Activated T-cell treated with anti-CD3 and anti-CD28 coated beads, Interleukin-2, amount 50 U/mL, for 24 hours (primary cell): ENCODE data around the gene KLHL29.
A peak's percentile ranks its signal among the peaks of the same experiment; 100 is the strongest.

Experiments
- DNase-seq: peaks from one replicate; pipeline ENCODE4 v3.0.0-alpha.2; 2020
- H3K27ac Mint-ChIP-seq: 2 replicates; pipeline ENCODE4 v1.8.0; 2020; ENCODE audit warnings: mild to moderate bottlenecking, mixed read lengths
- H3K27me3 Mint-ChIP-seq: 2 replicates; pipeline ENCODE4 v1.8.0; 2020; ENCODE audit warnings: mixed read lengths
- H3K36me3 Mint-ChIP-seq: 2 replicates; pipeline ENCODE4 v1.8.0; 2020; ENCODE audit warnings: low read depth, mixed read lengths
- H3K4me1 Mint-ChIP-seq: 2 replicates; pipeline ENCODE4 v1.8.0; 2020; ENCODE audit warnings: low read depth, mixed read lengths
- H3K4me3 Mint-ChIP-seq: 2 replicates; pipeline ENCODE4 v1.8.0; 2020; ENCODE audit warnings: mild to moderate bottlenecking, moderate library complexity, mixed read lengths
- H3K9me3 Mint-ChIP-seq: 2 replicates; pipeline ENCODE4 v1.8.0; 2020; ENCODE audit warnings: mixed read lengths

KLHL29 gene

GRCh38 chr2:23619941-23620340 lies 235.0 kb downstream of the KLHL29 start:
- Mint-ChIP-seq H3K4me1 (peaks cover 3% of the 10 kb centered on the region), H3K4me3 (no peak overlapping the region), H3K27ac (no peak overlapping the region), H3K36me3 (no peaks in the 10 kb centered on the region), H3K9me3 (peaks cover 3% of the 10 kb centered on the region), H3K27me3 (no peaks in the 10 kb centered on the region)
- DNase-seq = no peak

GRCh38 chr2:23620841-23621341 lies 235.9 kb downstream of the KLHL29 start:
- Mint-ChIP-seq H3K4me3 (no peak overlapping the region), H3K27ac (no peak overlapping the region), H3K9me3 (peaks cover 3% of the 10 kb centered on the region), H3K36me3 (no peaks in the 10 kb centered on the region), H3K4me1 (no peaks in the 10 kb centered on the region), H3K27me3 (no peaks in the 10 kb centered on the region)
- no peak for DNase-seq

- DNase-seq = no peak
- no peaks in the 10 kb centered on the region for H3K36me3 Mint-ChIP-seq
- no peaks in the 10 kb centered on the region for H3K4me1 Mint-ChIP-seq
- no peak overlapping the region for H3K27ac Mint-ChIP-seq
- H3K9me3 Mint-ChIP-seq = peaks cover 3% of the 10 kb centered on the region
- no peak overlapping the region for H3K4me3 Mint-ChIP-seq
- H3K27me3 Mint-ChIP-seq = no peaks in the 10 kb centered on the region
These were observed 236.6 kb downstream of the KLHL29 start for GRCh38 chr2:23621616-23622015.

GRCh38 chr2:23622466-23622865 lies 237.5 kb downstream of the KLHL29 start:
- H3K36me3 Mint-ChIP-seq = no peaks in the 10 kb centered on the region
- no peak overlapping the region for H3K27ac Mint-ChIP-seq
- no peaks in the 10 kb centered on the region for H3K27me3 Mint-ChIP-seq
- H3K4me1 Mint-ChIP-seq = no peaks in the 10 kb centered on the region
- H3K9me3 Mint-ChIP-seq = peaks cover 3% of the 10 kb centered on the region
- no peak overlapping the region for H3K4me3 Mint-ChIP-seq
- DNase-seq = no peak

GRCh38 chr2:23622966-23623675 lies 238.1 kb downstream of the KLHL29 start:
- no peaks in the 10 kb centered on the region for H3K4me1 Mint-ChIP-seq
- H3K27ac Mint-ChIP-seq = no peak overlapping the region
- H3K9me3 Mint-ChIP-seq = peaks cover 3% of the 10 kb centered on the region
- no peaks in the 10 kb centered on the region for H3K27me3 Mint-ChIP-seq
- DNase-seq = no peak
- no peaks in the 10 kb centered on the region for H3K36me3 Mint-ChIP-seq
- no peak overlapping the region for H3K4me3 Mint-ChIP-seq

- H3K27me3 Mint-ChIP-seq = no peaks in the 10 kb centered on the region
- peaks cover 3% of the 10 kb centered on the region for H3K9me3 Mint-ChIP-seq
These were observed 239.4 kb downstream of the KLHL29 start for GRCh38 chr2:23624378-23624777.

GRCh38 chr2:23624915-23625314 lies 239.9 kb downstream of the KLHL29 start:
- H3K27ac Mint-ChIP-seq = no peak overlapping the region
- no peaks in the 10 kb centered on the region for H3K27me3 Mint-ChIP-seq
- no peak overlapping the region for H3K4me3 Mint-ChIP-seq
- H3K36me3 Mint-ChIP-seq = no peaks in the 10 kb centered on the region
- peaks cover 3% of the 10 kb centered on the region for H3K9me3 Mint-ChIP-seq
- no peak for DNase-seq
- H3K4me1 Mint-ChIP-seq = no peaks in the 10 kb centered on the region

More at GRCh38 chr2:23624378-23624777, 239.4 kb downstream of the KLHL29 start:
- peak; percentile 45 for DNase-seq
- Mint-ChIP-seq H3K4me1 (no peaks in the 10 kb centered on the region), H3K27ac (no peak overlapping the region), H3K4me3 (no peak overlapping the region), H3K36me3 (no peaks in the 10 kb centered on the region)

- Mint-ChIP-seq H3K27ac (no peak overlapping the region), H3K27me3 (no peaks in the 10 kb centered on the region), H3K36me3 (no peaks in the 10 kb centered on the region), H3K4me3 (no peak overlapping the region), H3K4me1 (no peaks in the 10 kb centered on the region), H3K9me3 (peaks cover 3% of the 10 kb centered on the region)
- DNase-seq = no peak
These were observed 240.7 kb downstream of the KLHL29 start for GRCh38 chr2:23625726-23626125.

GRCh38 chr2:23626701-23627230 lies 241.8 kb downstream of the KLHL29 start:
- Mint-ChIP-seq H3K4me3 (no peak overlapping the region), H3K27ac (no peak overlapping the region), H3K4me1 (no peaks in the 10 kb centered on the region), H3K9me3 (peaks cover 3% of the 10 kb centered on the region), H3K27me3 (no peaks in the 10 kb centered on the region), H3K36me3 (no peaks in the 10 kb centered on the region)
- no peak for DNase-seq

- Mint-ChIP-seq H3K36me3 (no peaks in the 10 kb centered on the region), H3K27ac (no peak overlapping the region), H3K4me3 (no peak overlapping the region), H3K27me3 (no peaks in the 10 kb centered on the region), H3K4me1 (no peaks in the 10 kb centered on the region), H3K9me3 (peaks cover 3% of the 10 kb centered on the region)
- DNase-seq = no peak
These were observed 242.4 kb downstream of the KLHL29 start for GRCh38 chr2:23627236-23628009.

GRCh38 chr2:23628926-23629771 lies 244.2 kb downstream of the KLHL29 start:
- no peaks in the 10 kb centered on the region for H3K4me1 Mint-ChIP-seq
- no peak overlapping the region for H3K4me3 Mint-ChIP-seq
- no peaks in the 10 kb centered on the region for H3K27me3 Mint-ChIP-seq
- no peaks in the 10 kb centered on the region for H3K36me3 Mint-ChIP-seq
- peaks cover 3% of the 10 kb centered on the region for H3K9me3 Mint-ChIP-seq
- no peak for DNase-seq
- no peak overlapping the region for H3K27ac Mint-ChIP-seq

- Mint-ChIP-seq H3K36me3 (no peaks in the 10 kb centered on the region), H3K27me3 (no peaks in the 10 kb centered on the region), H3K27ac (no peak overlapping the region), H3K4me3 (no peak overlapping the region), H3K9me3 (no peaks in the 10 kb centered on the region), H3K4me1 (no peaks in the 10 kb centered on the region)
- DNase-seq = no peak
These were observed 244.9 kb downstream of the KLHL29 start for GRCh38 chr2:23629772-23630480.

GRCh38 chr2:23630961-23631360 lies 246.0 kb downstream of the KLHL29 start:
- no peaks in the 10 kb centered on the region for H3K27me3 Mint-ChIP-seq
- H3K9me3 Mint-ChIP-seq = no peaks in the 10 kb centered on the region
- DNase-seq = no peak
- H3K4me1 Mint-ChIP-seq = no peaks in the 10 kb centered on the region
- H3K27ac Mint-ChIP-seq = no peak overlapping the region
- no peaks in the 10 kb centered on the region for H3K36me3 Mint-ChIP-seq
- no peak overlapping the region for H3K4me3 Mint-ChIP-seq

GRCh38 chr2:23631389-23631788 lies 246.4 kb downstream of the KLHL29 start:
- H3K4me3 Mint-ChIP-seq = no peak overlapping the region
- H3K36me3 Mint-ChIP-seq = no peaks in the 10 kb centered on the region
- no peaks in the 10 kb centered on the region for H3K4me1 Mint-ChIP-seq
- no peak for DNase-seq
- H3K27ac Mint-ChIP-seq = no peak overlapping the region
- H3K27me3 Mint-ChIP-seq = no peaks in the 10 kb centered on the region
- H3K9me3 Mint-ChIP-seq = no peaks in the 10 kb centered on the region
